ENCODE measurements around the gene CD79A.
"Not testable (repeated sequence)": the region's sequence is repeated elsewhere in the genome, so short reads cannot be mapped to it uniquely, and the experiment has no call there.

The CD79A gene

GRCh38 chr19:41872775-41873647 is 4.1 kb upstream of the CD79A start:
- Histone ChIP-seq H3K4me3 (replicated peaks; ENCODE audit: insufficient read depth, low read length) (no peak overlapping the region), H3K27ac (replicated peaks) (peak overlapping the region; percentile 72), H3K27me3 (ENCODE audit: insufficient read depth, poor library complexity, severe bottlenecking) (no peaks in the 10 kb centered on the region)
- TF ChIP-seq CTCF (IDR thresholded peaks at IDR 0.05; ENCODE audit: insufficient read depth, low read length) (peak; percentile 16), POLR2AphosphoS5 (IDR thresholded peaks at IDR 0.05; ENCODE audit: low read depth) (peak; percentile 84), SPI1 (IDR thresholded peaks at IDR 0.05; ENCODE audit: borderline replicate concordance, low read depth) (no peak), GABPA (IDR thresholded peaks at IDR 0.05; ENCODE audit: low read depth) (no peak)
- DNase-seq (ENCODE audit: low read depth in 1 of 2, low spot score in 1 of 2), result peak in 1 of 2 experiments; percentile 89

DNA sequence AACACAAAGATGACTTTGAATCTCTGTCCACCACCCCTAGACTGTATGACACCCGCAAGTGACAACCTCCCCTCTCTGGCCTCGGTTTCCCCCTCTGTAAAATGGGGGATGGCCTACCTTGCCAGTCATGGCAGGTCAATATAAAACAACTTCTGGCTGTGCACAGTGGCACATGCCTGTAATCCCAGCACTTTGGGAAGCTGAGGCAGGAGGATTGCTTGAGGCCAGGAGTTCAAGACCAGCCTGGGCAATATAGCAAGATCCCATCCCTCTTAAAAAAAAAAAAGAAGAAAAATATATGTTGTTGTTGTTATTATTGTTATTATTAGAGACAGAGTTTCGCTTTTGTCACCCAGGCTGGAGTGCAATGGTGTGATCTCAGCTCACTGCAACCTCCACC is 1.1 kb upstream of the CD79A start:
- H3K27ac ChIP-seq (replicated peaks), result peak overlapping the region; percentile 53; the same call in 1 of the 2 replicates
- H3K4me3 ChIP-seq (replicated peaks; ENCODE audit: insufficient read depth, low read length); H3K27me3 ChIP-seq (ENCODE audit: insufficient read depth, poor library complexity, severe bottlenecking); DNase-seq (ENCODE audit: low read depth in 1 of 2, low spot score in 1 of 2): not testable (repeated sequence)

- TF ChIP-seq REST (IDR thresholded peaks at IDR 0.05; ENCODE audit: insufficient replicate concordance, low read depth) (no peak), CTCF (IDR thresholded peaks at IDR 0.05; ENCODE audit: insufficient read depth, low read length) (no peak), SPI1 (IDR thresholded peaks at IDR 0.05; ENCODE audit: borderline replicate concordance, low read depth) (no peak), GABPA (IDR thresholded peaks at IDR 0.05; ENCODE audit: low read depth) (no peak), POLR2AphosphoS5 (IDR thresholded peaks at IDR 0.05; ENCODE audit: low read depth) (no peak)
- H3K4me3 ChIP-seq (replicated peaks; ENCODE audit: insufficient read depth, low read length), result no peak overlapping the region
- H3K27me3 ChIP-seq (ENCODE audit: insufficient read depth, poor library complexity, severe bottlenecking), result no peaks in the 10 kb centered on the region
- DNase-seq (ENCODE audit: low read depth in 1 of 2, low spot score in 1 of 2), result no peak
- H3K27ac ChIP-seq (replicated peaks), result peak overlapping the region; percentile 91
These were observed 1.1 kb downstream of the CD79A start for GRCh38 chr19:41877916-41878905.

GRCh38 chr19:41879080-41879479 is 2.0 kb downstream of the CD79A start:
- no peak overlapping the region for H3K27ac ChIP-seq (replicated peaks)
- no peaks in the 10 kb centered on the region for H3K27me3 ChIP-seq (ENCODE audit: insufficient read depth, poor library complexity, severe bottlenecking)
- no peak overlapping the region for H3K4me3 ChIP-seq (replicated peaks; ENCODE audit: insufficient read depth, low read length)
- DNase-seq (ENCODE audit: low read depth in 1 of 2, low spot score in 1 of 2), result no peak
- TF ChIP-seq SPI1 (IDR thresholded peaks at IDR 0.05; ENCODE audit: borderline replicate concordance, low read depth) (no peak), CTCF (IDR thresholded peaks at IDR 0.05; ENCODE audit: insufficient read depth, low read length) (no peak)

Data from HL-60 (cell line).